ENCODE data around the gene RHBDL2.
"Not testable (repeated sequence)": the region's sequence is repeated elsewhere in the genome, so short reads cannot be mapped to it uniquely, and the experiment has no call there.

RHBDL2 gene

DNA sequence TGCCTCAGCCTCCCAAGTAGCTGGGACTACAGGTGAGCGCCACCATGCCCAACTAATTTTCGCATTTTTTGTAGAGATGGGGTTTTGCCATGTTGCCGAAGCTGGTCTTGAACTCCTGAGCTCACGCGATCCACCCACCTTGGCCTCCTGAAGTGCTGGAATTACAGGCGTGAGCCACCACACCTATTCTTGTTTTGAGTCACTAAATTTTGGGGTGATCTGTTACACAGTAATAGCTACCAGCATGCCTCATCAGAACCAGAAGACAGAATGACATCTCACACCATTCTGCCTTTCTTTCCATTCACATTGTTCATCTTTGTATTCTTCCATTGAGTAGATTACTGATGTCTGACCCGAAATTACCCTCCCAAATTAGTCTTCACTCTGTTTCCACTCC is 9.1 kb downstream of the RHBDL2 start:
- no peak for DNase-seq (ENCODE audit: low read depth in 2 of 2)

DNA sequence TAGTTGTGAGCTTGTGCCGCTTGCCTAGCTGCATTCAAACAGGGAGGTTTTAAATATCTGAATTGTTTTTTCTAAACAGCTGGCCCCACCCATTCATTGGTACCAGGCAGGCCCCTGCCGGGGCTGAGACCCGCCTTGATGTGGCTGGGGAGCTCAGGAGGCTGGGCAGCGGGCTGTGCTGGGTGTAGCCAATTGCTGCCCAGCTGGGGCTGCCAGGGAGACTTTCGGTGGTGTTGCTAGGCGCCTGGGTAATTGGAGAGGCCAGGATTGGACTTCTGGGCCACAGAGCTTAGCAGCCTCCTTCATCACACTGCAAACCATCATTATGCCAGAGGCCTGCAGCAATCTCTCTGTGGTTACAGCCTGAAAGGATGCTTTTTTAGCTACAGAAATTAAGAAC is 12.2 kb downstream of the RHBDL2 start:
- no peak for DNase-seq (ENCODE audit: low read depth in 2 of 2)

DNA sequence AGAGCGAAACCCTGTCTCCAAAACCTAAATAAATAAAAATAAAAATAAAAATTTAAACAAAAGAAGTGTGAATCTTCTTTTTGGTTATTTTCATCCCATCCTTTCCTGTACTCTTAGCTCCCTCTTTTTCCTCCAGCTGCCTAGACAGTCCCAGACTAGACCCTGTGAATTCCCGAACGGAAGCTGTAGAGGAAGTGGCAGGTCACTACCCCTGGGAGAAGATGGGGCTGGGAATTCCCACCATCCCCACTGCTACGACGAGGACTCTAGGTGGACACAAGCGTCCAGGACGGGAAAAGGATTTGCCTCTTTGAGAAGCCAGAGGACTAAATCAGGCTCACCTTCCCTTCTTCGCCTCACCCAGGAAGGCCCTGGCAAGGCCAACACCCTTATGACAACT is 12.6 kb downstream of the RHBDL2 start:
- DNase-seq (ENCODE audit: low read depth in 2 of 2) = no peak

DNA sequence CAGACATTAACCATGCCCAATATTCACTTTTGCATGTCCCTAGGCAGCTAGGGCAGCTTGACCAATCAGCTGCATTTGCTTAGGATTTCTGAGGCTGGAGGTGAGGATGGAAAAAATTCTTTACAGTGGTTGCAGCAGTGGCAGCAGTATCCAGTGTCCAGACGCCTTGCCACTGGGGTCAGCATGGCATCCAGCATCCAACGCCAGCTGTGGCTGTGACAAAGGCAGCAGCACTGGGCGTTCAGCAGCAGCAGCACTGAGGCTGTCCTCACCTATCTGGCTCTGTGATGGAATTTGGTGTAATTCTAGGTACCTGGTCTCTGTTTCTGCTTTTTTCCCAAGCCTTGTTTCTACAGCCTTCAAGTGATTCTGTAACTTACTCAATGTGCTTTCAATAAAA is 15.5 kb downstream of the RHBDL2 start:
- DNase-seq (ENCODE audit: low read depth in 2 of 2) = no peak

DNA sequence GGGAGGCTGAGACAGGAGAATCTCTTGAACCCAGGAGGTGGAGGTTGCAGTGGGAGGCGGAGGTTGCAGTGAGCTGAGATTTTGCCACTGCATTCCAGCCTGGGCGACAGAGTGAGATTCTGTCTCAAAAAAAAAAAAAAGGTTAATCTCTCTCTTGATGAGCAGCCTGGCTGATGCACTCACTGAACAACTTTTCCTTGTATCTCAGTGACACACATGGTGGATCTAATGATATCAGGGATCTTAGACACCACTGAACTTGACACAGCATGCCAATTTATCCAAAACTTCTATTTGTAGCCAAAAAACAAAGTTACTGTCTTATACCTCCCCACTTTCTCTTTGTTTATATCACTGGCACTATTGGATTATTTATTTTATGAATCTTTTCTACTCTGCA is 16.2 kb downstream of the RHBDL2 start:
- DNase-seq (ENCODE audit: low read depth in 2 of 2) = no peak

DNA sequence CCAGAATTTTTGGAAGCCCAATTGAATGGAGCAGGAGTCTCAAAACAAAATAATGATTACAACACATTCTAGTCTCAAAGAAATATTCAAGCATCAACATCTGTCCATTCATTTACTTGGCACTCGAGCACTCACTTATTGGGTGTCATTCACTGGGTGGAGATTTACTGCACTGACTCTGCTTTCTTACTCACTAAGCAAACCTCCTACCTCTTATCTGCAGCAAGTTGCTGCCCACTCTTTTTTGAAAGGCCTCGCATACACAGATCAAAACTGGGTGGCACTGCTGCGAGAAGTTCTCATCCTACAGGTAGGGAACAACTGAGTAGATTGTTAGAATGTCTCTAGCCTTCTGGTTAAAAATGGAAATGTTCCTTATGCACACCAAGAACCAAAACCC is 18.0 kb downstream of the RHBDL2 start:
- DNase-seq (ENCODE audit: low read depth in 2 of 2) = no peak

DNA sequence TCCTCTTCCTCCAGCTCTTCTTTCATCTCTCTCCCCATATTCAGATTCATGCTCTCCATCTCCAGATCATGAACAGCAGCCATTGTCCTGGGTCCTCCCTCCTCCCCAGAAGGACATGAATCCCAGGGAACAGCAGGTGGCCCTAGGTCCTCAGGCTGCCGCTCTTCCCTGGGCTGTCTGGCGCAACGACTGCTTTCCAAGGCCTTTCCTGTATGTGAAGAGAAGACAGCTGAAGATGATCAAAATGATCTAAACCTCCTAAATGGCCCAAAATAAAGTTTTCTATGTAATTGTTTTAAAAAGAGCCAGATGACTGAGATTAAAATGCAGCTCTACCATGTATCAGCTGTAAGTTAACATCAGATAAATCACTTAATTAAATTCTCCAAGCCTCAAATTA is 22.5 kb downstream of the RHBDL2 start:
- DNase-seq (ENCODE audit: low read depth in 2 of 2) = no peak

DNA sequence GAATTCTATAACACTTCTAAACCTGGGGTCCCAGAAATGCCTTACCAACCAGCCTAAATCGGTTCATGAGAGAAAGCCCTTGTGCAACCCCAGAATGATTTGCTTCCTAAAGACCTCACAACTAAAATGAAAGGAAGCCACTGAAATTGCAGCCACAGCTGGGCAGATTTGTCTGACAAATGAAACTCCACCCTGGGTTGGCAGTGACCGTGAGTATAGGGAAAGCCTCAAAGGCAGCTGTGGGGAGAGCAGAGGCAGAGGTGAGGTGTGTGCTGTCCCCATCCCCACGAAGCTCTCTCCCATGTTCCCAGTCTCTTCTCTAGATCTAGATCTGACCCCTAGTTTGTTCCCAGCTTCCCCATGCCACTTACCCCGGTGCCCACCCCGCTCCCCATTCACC is 23.1 kb downstream of the RHBDL2 start:
- DNase-seq (ENCODE audit: low read depth in 2 of 2) = no peak

DNA sequence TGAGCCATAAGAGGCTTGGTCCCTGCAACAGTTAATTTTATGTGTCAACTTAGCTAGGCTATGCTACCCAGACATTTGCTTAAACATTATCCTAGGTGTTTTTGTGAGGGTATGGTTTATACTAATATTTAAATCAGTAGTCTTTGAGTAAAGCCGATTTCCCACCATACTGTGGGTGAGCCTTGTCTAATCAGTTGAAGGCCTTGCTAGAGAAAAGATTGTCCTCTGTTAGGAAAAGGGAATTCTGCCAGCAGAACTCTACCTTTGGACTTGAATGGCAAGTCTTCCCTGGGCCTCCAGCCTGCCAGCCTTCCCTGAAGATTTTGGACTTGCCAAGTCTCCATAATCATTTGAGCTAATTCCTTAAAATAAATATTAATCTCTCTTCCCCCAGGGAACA is 23.9 kb downstream of the RHBDL2 start:
- DNase-seq (ENCODE audit: low read depth in 2 of 2) = no peak

DNA sequence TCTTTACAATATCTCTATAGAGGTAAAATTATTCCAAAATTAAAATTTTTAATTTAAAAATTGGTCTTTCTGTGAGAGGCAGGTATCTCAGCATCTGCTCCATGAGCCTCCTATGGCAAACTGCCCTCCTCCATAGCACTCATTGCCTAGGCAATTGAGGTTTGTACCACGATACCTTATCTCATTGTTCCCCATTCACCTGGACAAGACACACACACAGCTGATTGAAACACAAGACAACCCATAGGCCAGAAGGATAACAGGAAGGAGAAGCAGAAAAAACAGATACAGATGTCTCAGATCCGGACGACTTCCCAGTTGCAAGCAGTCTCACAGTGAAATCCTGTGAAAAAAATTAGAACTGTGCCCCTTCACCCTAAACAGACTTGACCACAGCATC is 24.3 kb downstream of the RHBDL2 start:
- DNase-seq (ENCODE audit: low read depth in 2 of 2) = no peak

DNA sequence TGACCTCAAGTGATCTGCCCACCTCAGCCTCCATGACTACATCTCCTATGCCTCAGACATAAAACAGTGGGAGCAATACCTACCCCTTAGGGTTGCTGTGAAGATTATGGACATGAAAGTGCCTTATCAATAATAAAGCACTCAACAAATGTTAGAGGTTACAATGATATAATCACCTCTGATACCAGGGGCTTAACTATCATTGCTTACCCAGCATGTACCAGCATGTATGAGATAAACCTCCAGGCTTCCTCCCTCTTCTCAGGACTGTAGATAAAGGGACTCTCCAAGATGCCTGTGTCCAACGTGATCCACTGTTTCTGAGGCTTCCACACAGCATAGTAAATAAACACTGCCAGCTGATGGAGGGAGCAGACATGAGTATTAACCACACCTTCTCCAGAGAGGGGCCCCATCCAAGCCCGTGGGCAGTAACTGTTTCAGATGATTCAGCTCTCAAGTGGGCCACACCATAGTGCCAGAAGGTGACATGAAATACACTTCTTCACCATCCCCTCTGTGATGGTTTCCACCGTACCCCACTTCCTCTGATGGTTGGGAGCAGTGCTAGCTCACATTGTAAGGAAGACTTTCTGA is 26.2 kb downstream of the RHBDL2 start:
- DNase-seq (ENCODE audit: low read depth in 2 of 2) = no peak

DNA sequence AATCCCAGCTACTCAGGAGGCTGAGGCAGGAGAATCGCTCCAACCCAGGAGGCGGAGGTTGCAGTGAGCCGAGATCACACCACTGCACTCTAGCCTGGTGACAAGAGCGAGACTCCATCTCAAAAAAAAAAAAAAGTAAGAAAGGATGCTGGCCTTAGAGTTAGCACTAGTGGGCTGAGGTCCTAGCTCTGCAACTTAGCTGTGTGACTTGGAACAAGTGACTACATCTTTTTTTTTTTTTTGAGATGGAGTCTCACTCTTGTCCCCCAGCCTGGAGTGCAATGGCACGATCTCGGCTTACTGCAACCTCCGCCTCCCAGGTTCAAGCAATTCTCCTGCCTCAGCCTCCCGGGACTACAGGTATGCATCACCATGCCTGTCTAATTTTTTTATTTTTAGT is 26.7 kb downstream of the RHBDL2 start:
- not testable (repeated sequence) for DNase-seq (ENCODE audit: low read depth in 2 of 2)

DNA sequence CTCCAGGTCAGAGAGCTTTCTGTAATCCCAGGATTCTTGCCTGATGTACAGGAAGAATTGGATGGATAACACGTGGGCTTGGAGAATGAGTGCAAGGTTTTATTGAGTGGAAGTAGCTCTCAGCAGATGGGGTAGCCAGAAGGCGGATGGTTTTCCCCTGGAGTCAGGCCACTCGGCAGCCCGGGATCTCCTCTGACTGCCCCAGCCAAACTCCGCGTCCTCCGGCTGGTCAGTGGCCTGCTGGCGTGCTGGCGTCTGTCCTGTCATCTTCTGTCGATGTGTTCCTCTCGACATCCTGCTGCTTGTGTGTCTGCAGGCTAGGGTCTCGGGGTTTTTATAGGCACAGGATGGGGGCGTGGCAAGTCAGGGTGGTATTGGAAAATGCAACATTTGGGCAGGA is 32.8 kb downstream of the RHBDL2 start:
- DNase-seq (ENCODE audit: low read depth in 2 of 2) = no peak

DNA sequence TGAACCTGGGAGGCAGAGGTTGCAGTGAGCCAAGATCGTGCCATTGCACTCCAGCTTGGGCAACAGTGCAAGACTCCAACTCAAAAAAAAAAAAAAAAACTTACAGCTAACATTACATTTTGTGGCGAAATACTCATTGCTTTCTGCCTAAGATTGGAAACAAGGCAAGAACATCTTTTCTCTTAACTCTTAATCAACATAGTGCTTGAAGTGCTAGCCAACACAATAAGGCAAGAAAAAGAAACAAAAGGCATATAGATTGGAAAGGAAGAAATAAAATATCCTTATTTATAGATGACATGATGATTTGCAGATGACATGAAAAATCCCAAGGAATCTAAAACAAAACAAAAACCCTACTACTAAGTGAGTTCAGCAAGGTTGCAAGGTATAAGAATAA is 35.6 kb downstream of the RHBDL2 start:
- DNase-seq (ENCODE audit: low read depth in 2 of 2) = no peak

DNA sequence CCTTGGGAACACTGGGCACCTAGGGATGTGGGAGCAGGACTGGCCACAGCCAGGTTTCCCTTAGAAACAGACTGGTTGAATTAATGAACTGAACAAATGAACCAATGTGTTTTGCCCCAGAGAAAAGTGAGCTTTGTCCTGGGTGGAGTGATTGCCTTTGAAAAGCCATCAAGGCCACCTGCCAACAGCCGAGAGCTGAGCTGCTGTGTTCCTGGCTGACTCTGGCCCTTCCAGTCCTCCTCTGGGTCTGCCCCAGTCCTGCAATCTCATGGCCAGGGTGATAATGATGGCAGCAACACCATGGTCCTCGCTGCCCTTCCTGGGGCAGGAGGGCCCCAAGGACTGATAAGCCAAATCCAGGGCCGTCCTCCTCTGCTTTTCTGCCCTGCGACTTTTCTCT is 42.1 kb downstream of the RHBDL2 start:
- no peak for DNase-seq (ENCODE audit: low read depth in 2 of 2)

DNA sequence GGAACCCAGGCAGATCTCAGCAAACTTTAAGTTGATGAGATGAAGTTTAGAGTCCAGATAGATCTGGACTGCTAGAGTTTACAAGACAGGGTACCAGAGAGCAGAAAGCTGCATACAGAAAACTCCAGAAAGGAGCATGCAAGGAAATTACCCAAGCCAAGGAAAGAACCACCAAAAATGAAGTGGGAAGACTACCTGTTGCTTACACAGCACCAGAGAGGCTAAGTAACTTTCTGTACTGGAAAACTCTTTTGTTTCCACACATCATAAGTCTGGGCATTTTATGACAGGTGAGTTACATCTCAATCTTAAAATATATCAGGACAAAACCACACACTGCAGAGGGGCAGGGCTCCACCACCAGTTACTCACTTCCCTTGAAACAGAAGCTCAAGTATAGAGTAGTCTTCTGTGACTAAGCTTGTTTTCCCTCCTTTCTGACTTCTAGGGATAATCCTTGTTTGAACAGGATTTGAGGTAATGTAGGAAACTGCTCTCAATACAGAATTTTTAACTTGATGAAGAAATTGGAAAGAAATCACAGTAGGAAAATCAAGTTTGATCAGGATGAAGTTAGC is 42.9 kb downstream of the RHBDL2 start:
- no peak for DNase-seq (ENCODE audit: low read depth in 2 of 2)

DNA sequence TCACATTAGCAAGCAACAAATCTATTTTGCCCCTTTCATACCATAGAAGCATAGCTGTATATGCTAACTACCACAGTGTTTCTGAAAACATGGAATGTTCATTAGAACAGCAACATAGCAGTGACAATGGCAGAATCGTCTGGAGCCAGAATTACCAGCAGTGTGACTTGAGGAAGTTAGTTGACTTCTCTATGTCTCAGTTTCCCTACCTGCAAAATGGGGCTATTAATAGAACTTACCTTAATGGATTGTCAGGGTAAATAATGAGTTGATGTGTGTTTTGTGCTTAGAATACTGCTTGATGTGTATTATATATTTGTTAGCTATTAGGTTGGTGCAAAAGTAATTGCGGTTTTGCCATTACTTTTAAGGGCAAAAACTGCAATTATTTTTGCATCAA is 45.5 kb downstream of the RHBDL2 start:
- no peak for DNase-seq (ENCODE audit: low read depth in 2 of 2)

DNA sequence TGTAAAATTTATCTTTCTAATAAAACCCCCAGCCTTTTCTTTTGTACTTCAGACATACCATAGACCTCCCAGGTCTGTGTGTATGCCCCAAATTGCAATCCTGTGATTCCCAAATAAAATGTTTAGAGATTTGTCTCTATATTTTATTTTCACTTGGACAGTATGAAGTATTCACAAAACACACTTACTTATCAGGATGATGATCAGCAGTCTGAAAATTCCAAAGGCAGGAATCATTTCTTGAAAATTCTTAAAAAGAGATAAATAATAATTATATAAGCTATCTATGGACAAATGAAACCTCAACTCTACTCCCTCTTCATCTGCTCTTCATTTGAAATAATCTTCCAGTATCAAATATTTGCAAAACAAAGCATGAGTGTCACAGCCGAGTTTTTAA is 48.7 kb downstream of the RHBDL2 start:
- no peak for DNase-seq (ENCODE audit: low read depth in 2 of 2)

DNA sequence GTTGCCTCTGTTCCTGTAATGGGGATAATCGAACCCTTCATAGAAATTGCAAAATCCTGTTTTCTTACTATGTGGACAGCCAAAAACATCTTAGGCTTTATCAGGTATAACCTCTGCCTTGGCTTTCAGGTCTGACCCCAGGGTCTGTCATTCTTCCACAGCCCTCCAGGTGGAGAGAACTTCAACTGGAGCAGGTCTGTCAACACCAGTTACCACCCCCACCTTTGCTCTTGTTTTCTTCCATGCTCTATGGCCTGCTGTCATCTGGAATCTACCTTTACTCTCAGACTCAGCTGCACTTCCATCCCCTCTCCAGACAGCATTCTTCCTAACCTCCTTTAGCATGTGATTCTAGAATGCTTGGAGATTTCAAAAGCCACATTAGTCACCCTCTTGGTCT is 49.9 kb downstream of the RHBDL2 start:
- no peak for DNase-seq (ENCODE audit: low read depth in 2 of 2)

DNA sequence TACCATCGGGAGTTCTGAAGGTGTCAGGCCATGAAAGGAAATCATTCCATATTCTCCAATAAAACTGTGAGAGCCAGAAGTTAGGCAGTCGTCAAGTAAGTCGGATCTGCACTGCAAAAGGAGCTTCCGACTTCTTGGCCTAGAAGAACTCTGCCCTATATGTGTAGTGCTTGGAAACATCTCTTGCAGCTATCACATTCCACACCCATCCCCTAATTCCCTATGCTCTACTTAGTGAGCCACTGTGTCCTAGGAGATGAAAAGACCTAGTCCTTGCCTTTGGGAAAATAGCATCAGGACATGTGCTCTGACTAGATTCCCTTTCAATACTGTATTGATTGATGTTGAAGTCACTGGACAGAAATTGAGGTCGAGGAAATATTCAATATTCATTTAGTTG is 52.0 kb downstream of the RHBDL2 start:
- no peak for DNase-seq (ENCODE audit: low read depth in 2 of 2)

DNA sequence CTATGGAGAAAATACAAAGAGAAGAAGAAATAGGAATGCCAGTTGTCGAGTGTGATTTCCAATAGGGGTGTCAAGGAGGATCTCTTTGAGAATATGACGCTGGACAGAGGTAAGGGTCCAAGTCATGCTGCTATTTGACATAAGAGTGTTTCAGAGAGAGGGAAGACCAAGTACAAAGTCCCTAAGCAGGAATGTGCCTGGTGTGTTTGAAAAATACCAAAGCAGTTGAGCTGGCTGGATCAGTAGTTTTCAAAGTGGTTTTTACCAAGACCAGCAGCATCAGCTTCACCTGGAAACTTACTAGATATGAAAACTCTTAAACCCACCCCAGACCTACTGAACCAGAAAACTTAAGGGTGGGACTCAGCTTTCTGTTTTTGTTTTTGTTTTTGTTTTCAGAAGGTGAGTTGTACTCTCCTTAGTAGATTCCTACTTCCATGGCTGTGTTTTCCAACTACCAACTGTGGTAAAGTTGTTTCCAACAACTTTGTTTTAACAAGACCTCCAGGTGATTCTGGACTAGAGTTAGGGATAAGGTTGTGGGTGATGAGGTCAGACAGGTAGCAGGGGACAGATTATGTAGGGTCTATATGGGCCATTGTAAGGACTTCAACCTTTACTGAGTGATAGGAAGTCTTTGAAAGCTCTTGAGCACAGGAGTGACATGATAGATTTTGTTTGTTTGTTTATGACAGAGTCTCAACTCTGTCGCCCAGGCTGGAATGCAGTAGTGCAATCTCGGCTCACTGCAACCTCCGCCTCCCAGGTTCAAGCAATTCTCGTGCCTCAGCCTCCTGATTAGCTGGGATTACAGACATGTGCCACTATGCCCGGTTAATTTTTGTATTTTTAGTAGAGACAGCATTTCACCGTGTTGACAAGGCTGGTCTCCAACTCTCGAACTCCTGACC is 53.0 kb downstream of the RHBDL2 start:
- no peak for DNase-seq (ENCODE audit: low read depth in 2 of 2)

DNA sequence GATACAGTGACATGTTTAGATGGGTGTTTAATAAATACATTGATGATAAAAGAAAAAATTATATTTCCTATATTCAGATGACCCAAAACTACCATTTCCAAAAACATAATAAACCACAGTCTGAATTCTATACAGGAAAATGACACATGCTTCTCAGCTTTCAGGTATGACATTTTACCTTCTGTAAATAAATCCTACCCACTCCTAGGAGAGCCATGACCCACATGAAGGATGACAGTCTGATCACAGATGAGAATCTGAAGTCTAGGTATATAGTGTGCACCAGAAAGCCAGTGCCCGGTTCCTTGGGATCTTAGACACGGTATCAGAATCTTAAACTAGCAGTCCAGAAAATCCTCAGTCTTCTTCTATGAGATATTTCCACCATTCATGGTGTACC is 56.5 kb downstream of the RHBDL2 start:
- no peak for DNase-seq (ENCODE audit: low read depth in 2 of 2)

DNA sequence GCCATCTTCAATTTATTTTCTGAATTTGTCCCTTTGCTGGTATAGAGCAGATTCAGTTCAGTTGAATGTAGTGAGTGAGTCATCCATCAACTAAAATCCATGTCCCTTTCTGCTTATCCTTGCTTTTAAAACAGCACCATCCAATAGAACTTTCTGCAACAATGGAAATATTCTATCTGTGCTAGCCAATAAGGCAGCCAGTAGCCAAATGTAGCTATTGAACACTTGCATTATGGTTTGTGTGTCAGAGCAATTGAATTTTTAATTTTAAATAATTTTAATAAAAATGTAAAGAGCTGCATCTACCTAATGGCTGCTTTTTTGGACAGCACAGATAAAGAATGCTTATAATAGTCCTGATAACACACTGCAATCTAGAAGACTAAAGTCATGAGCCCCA is 60.1 kb downstream of the RHBDL2 start, which contains the start of gene GJA9:
Gene GJA9, minus strand, starts transcription at position 101 of the 400 bp plus-strand sequence. CDS start 5,489 bp downstream, outside the sequence.
- DNase-seq (ENCODE audit: low read depth in 2 of 2) = no peak
